Lower leg skin (tissue), 3 donors: ENCODE measurements around the gene TBC1D22A.

Source experiments
- POLR2A ChIP-seq, 2 donors: fragments of 450-650 bp; IDR thresholded peaks; one replicate each; pipeline ENCODE4 v1.6.1; 2016 to 2017; ENCODE audit warnings: antibody characterized with exemption in 2 of 2, mild to moderate bottlenecking in 1 of 2, moderate library complexity in 1 of 2
- TF ChIP-seq, protein P1 (sequence below), 3 donors: fragments of 450-650 bp; IDR thresholded peaks; one replicate each; pipeline ENCODE4 v1.5.1; 2016; ENCODE audit warnings: antibody characterized with exemption in 3 of 3, mild to moderate bottlenecking in 3 of 3, moderate library complexity in 2 of 3

- TF ChIP-seq, protein P1, sequence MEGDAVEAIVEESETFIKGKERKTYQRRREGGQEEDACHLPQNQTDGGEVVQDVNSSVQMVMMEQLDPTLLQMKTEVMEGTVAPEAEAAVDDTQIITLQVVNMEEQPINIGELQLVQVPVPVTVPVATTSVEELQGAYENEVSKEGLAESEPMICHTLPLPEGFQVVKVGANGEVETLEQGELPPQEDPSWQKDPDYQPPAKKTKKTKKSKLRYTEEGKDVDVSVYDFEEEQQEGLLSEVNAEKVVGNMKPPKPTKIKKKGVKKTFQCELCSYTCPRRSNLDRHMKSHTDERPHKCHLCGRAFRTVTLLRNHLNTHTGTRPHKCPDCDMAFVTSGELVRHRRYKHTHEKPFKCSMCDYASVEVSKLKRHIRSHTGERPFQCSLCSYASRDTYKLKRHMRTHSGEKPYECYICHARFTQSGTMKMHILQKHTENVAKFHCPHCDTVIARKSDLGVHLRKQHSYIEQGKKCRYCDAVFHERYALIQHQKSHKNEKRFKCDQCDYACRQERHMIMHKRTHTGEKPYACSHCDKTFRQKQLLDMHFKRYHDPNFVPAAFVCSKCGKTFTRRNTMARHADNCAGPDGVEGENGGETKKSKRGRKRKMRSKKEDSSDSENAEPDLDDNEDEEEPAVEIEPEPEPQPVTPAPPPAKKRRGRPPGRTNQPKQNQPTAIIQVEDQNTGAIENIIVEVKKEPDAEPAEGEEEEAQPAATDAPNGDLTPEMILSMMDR (IDR thresholded peaks at IDR 0.05): no peak
- no peak for TF ChIP-seq POLR2A (IDR thresholded peaks at IDR 0.05)
Observed at GRCh38 chr22:47041271-47042115, 279.0 kb downstream of the TBC1D22A start.
